SK-N-MC (cell line): Measurements from ENCODE around the gene KIDINS220.

Source experiments
- EZH2 ChIP-seq: fragments of 200-600 bp; sonication (generic); IDR thresholded peaks from one replicate; pipeline ENCODE4 v1.6.1; 2017; ENCODE audit warnings: antibody characterized with exemption
- FOXP2 ChIP-seq: optimal IDR thresholded peaks from 2 replicates; pipeline ENCODE3; 2011; ENCODE audit warnings: mild to moderate bottlenecking, moderate library complexity; ENCODE audit not compliant: insufficient read depth; ENCODE audit errors: extremely low read length, control extremely low read depth
- POLR2AphosphoS5 ChIP-seq: IDR thresholded peaks from 2 replicates; pipeline ENCODE4 v1.6.1; 2012; ENCODE audit warnings: mild to moderate bottlenecking, low read depth, low read length, borderline replicate concordance

DNA sequence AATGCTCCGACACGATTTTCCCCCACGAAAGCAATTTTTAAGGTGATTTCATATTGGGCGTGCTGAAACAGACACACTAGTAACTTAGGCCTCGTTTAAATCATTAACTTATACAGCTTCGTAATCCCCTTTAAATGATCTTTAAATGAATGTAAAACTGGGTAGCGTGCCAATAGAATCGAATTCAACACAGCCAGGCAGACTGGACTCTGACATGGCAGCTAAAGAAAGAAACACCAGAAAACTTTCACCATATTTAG is 157.9 kb downstream of the KIDINS220 start:
- TF ChIP-seq EZH2 (no peak), POLR2AphosphoS5 (no peak), FOXP2 (no peak)
